OCI-LY3 (cell line): ENCODE data around the gene PARP8.

Experiments
- H2AFZ ChIP-seq: fragments of 200-600, 300-600 bp; shearing (Covaris generic); 2 replicates; pipeline ENCODE4 v1.6.0; 2014; ENCODE audit warnings: antibody characterized with exemption, low read depth, low read length
- H3K27ac ChIP-seq: fragments of 200-600, 300-600 bp; sonication (generic); 2 replicates; pipeline ENCODE4 v1.5.1; 2014; ENCODE audit warnings: mild to moderate bottlenecking, low read length, moderate library complexity, mixed read lengths
- H3K27me3 ChIP-seq: fragments of 200-600, 300-600 bp; sonication (generic); 2 replicates; pipeline ENCODE4 v1.6.1; 2014; ENCODE audit warnings: low read depth, low read length, mixed read lengths
- H3K36me3 ChIP-seq: fragments of 200-600, 300-600 bp; sonication (generic); replicated peaks from 2 replicates; pipeline ENCODE3; 2014; ENCODE audit warnings: low read depth, low read length, mixed read lengths
- H3K4me1 ChIP-seq: fragments of 300-600, 200-600 bp; sonication (generic); 2 replicates; pipeline ENCODE4 v1.6.1; 2014; ENCODE audit warnings: low read length, mixed read lengths
- H3K4me2 ChIP-seq: fragments of 200-600, 300-600 bp; sonication (generic); 2 replicates; pipeline ENCODE4 v1.6.1; 2014; ENCODE audit warnings: low read length, mixed read lengths
- H3K4me3 ChIP-seq: fragments of 300-600, 200-600 bp; sonication (generic); 2 replicates; pipeline ENCODE4 v1.5.1; 2014; ENCODE audit warnings: antibody characterized with exemption, mild to moderate bottlenecking, low read length, moderate library complexity
- H3K79me2 ChIP-seq: fragments of 300-600, 200-600 bp; shearing (Covaris generic); 2 replicates; pipeline ENCODE4 v1.6.1; 2014; ENCODE audit warnings: mild to moderate bottlenecking, low read length, mixed read lengths
- H3K9ac ChIP-seq: fragments of 300-600, 200-600 bp; shearing (Covaris generic); 2 replicates; pipeline ENCODE4 v1.6.0; 2014; ENCODE audit warnings: mild to moderate bottlenecking, low read length, moderate library complexity
- H3K9me3 ChIP-seq: fragments of 200-600, 300-600 bp; shearing (Covaris generic); 2 replicates; pipeline ENCODE4 v1.6.1; 2014; ENCODE audit warnings: low read length, mixed read lengths; ENCODE audit not compliant: insufficient read depth
- H4K20me1 ChIP-seq: fragments of 200-600, 300-600 bp; sonication (generic); 2 replicates; pipeline ENCODE4 v1.6.1; 2016; ENCODE audit warnings: low read length, mixed read lengths; ENCODE audit not compliant: insufficient read depth
- EZH2phosphoT487 ChIP-seq: fragments of 200-600 bp; shearing (Covaris generic); IDR thresholded peaks from 2 replicates; pipeline ENCODE4 v1.6.1; 2018; ENCODE audit warnings: antibody characterized with exemption, mixed run types, low read depth
- TF ChIP-seq, protein P1 (sequence below): fragments of 200-600, 300-600 bp; sonication (generic); IDR thresholded peaks from 2 replicates; pipeline ENCODE4 v1.5.1; 2014; ENCODE audit warnings: antibody characterized with exemption, low read length, low read depth

The PARP8 gene

GRCh38 chr5:50727845-50728244, 61.4 kb downstream of the PARP8 start:
- H3K9me3 ChIP-seq: no peaks in the 10 kb centered on the region
- no peak overlapping the region for H3K27ac ChIP-seq
- no peak overlapping the region for H3K9ac ChIP-seq
- no peaks in the 10 kb centered on the region for H3K36me3 ChIP-seq
- H3K79me2 ChIP-seq: peaks cover 7% of the 10 kb centered on the region; the same call in 1 of the 2 replicates
- H2AFZ ChIP-seq: no peak overlapping the region
- TF ChIP-seq EZH2phosphoT487: no peak
- TF ChIP-seq, protein P1, sequence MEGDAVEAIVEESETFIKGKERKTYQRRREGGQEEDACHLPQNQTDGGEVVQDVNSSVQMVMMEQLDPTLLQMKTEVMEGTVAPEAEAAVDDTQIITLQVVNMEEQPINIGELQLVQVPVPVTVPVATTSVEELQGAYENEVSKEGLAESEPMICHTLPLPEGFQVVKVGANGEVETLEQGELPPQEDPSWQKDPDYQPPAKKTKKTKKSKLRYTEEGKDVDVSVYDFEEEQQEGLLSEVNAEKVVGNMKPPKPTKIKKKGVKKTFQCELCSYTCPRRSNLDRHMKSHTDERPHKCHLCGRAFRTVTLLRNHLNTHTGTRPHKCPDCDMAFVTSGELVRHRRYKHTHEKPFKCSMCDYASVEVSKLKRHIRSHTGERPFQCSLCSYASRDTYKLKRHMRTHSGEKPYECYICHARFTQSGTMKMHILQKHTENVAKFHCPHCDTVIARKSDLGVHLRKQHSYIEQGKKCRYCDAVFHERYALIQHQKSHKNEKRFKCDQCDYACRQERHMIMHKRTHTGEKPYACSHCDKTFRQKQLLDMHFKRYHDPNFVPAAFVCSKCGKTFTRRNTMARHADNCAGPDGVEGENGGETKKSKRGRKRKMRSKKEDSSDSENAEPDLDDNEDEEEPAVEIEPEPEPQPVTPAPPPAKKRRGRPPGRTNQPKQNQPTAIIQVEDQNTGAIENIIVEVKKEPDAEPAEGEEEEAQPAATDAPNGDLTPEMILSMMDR: no peak
- no peak overlapping the region for H3K4me3 ChIP-seq
- H4K20me1 ChIP-seq: no peaks in the 10 kb centered on the region
- no peaks in the 10 kb centered on the region for H3K27me3 ChIP-seq
- no peak overlapping the region for H3K4me2 ChIP-seq
- no peaks in the 10 kb centered on the region for H3K4me1 ChIP-seq

GRCh38 chr5:50730336-50730735, 63.9 kb downstream of the PARP8 start:
- TF ChIP-seq, protein P1: no peak
- no peak for TF ChIP-seq EZH2phosphoT487
- Histone ChIP-seq H3K36me3 (no peaks in the 10 kb centered on the region), H3K9me3 (no peaks in the 10 kb centered on the region), H3K27me3 (no peaks in the 10 kb centered on the region), H2AFZ (no peak overlapping the region), H3K4me3 (no peak overlapping the region), H3K79me2 (peaks cover 7% of the 10 kb centered on the region; the same call in 1 of the 2 replicates), H3K27ac (no peak overlapping the region), H3K4me2 (no peak overlapping the region), H3K4me1 (no peaks in the 10 kb centered on the region), H4K20me1 (no peaks in the 10 kb centered on the region), H3K9ac (no peak overlapping the region)

DNA sequence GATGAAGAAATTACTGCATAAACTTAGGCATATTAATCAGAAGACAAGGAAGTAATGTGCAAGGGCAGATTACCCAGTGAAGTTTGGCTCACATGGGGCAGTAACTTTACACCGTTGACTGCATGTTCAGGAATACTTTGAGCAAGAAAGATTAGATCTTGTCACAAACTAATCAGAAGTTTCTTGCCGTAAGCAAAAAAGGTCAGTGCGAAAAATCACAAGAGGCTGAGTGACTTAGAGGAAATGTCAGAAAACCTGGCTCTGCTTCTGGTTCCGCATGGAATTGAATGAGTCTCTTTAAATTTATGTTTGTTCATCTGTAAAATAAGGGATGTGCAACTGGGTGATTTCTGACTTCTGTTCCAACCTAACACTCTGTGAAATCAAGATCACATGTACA, 64.4 kb downstream of the PARP8 start:
- Histone ChIP-seq H3K4me3 (no peak overlapping the region), H3K27me3 (no peaks in the 10 kb centered on the region), H3K79me2 (peaks cover 7% of the 10 kb centered on the region; the same call in 1 of the 2 replicates), H3K36me3 (no peaks in the 10 kb centered on the region), H2AFZ (no peak overlapping the region), H3K9me3 (no peaks in the 10 kb centered on the region), H3K27ac (no peak overlapping the region), H4K20me1 (no peaks in the 10 kb centered on the region), H3K4me2 (no peak overlapping the region), H3K4me1 (no peaks in the 10 kb centered on the region), H3K9ac (no peak overlapping the region)
- TF ChIP-seq, protein P1: no peak
- TF ChIP-seq EZH2phosphoT487: no peak

DNA sequence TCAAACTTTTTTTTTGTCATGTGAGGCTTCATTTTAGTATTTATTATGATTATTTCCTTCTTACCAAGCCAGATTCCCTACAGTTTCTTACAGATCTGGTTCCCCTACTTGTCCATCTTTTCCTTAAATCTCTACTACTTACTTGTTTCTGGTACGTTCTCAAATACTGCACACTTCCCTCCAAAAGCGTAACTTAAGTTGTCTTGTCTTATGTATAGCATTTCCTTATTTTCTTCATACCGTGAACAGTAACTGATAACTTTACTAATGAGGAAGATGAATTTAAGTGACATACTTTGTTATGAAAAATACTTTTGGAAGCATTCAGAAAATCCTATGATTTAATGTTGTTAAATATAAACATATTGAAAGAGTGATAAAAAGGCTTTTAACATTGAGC, 67.3 kb downstream of the PARP8 start:
- TF ChIP-seq EZH2phosphoT487: no peak
- TF ChIP-seq, protein P1: no peak
- Histone ChIP-seq H2AFZ (no peak overlapping the region), H3K27ac (no peak overlapping the region), H3K4me3 (no peak overlapping the region), H3K36me3 (no peaks in the 10 kb centered on the region), H3K9me3 (no peaks in the 10 kb centered on the region), H3K27me3 (no peaks in the 10 kb centered on the region), H3K79me2 (no peaks in the 10 kb centered on the region), H4K20me1 (no peaks in the 10 kb centered on the region), H3K4me2 (no peak overlapping the region), H3K9ac (no peak overlapping the region), H3K4me1 (no peaks in the 10 kb centered on the region)
